ENCODE results near the gene LRG1. TPM values are rescaled to one million over a fixed set of nuclear protein-coding genes. Genes with fewer than 3 reads are reported as not detected.
A peak's percentile ranks its signal among the peaks of the same experiment; 100 is the strongest.

Gene LRG1
- total RNA-seq, 1 donor from 2014 or later, result not detected

DNA sequence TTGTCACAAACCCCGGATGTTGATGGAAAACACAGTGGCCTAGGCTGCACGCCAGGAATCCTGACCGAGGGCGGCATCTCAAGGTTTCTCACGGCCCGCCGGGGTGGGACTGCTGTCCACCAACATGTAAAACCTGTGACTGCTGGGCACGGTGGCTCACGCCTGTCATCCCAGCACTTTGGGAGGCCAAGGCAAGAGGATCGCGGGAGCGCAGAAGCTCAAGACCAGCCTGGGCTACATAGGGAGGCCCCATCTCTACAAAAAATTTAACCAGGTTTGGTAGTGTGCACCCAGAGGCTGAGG is 32.7 kb downstream of the LRG1 start:
- Histone ChIP-seq H3K4me2 (no peak overlapping the region), H3K27me3 (peaks cover 3% of the 10 kb centered on the region), H3K9ac (no peak overlapping the region), H3K36me3 (no peaks in the 10 kb centered on the region), H4K20me1 (ENCODE audit: low read depth) (peaks cover 22% of the 10 kb centered on the region), H3K4me1 (peaks cover 11% of the 10 kb centered on the region), H3K4me3 (no peak overlapping the region), H3K9me3 (ENCODE audit: low read depth) (no peaks in the 10 kb centered on the region), H3K27ac (no peak overlapping the region), H2AFZ (replicated peaks) (no peak overlapping the region), H3F3A (ENCODE audit: low read depth) (no peaks in the 10 kb centered on the region), H3K79me2 (ENCODE audit: low read depth) (no peaks in the 10 kb centered on the region)
- H3K36me3 Mint-ChIP-seq, result peaks cover 9% of the 10 kb centered on the region
- H3K4me1 Mint-ChIP-seq, result no peaks in the 10 kb centered on the region
- no peak for DNase-seq (ENCODE audit: low spot score)
- no peak overlapping the region for H3K4me3 Mint-ChIP-seq
- H3K9me3 Mint-ChIP-seq, result no peaks in the 10 kb centered on the region
- H3K27me3 Mint-ChIP-seq (ENCODE audit: insufficient read depth, low read depth), result peaks cover 15% of the 10 kb centered on the region
- H3K27ac Mint-ChIP-seq, result no peak overlapping the region
- no peak for TF ChIP-seq EZH2phosphoT487 (IDR thresholded peaks at IDR 0.05)
- TF ChIP-seq, protein P1, sequence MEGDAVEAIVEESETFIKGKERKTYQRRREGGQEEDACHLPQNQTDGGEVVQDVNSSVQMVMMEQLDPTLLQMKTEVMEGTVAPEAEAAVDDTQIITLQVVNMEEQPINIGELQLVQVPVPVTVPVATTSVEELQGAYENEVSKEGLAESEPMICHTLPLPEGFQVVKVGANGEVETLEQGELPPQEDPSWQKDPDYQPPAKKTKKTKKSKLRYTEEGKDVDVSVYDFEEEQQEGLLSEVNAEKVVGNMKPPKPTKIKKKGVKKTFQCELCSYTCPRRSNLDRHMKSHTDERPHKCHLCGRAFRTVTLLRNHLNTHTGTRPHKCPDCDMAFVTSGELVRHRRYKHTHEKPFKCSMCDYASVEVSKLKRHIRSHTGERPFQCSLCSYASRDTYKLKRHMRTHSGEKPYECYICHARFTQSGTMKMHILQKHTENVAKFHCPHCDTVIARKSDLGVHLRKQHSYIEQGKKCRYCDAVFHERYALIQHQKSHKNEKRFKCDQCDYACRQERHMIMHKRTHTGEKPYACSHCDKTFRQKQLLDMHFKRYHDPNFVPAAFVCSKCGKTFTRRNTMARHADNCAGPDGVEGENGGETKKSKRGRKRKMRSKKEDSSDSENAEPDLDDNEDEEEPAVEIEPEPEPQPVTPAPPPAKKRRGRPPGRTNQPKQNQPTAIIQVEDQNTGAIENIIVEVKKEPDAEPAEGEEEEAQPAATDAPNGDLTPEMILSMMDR (IDR thresholded peaks at IDR 0.05), result no peak
- no peak for TF ChIP-seq EZH2 (IDR thresholded peaks at IDR 0.05)

GRCh38 chr19:4506449-4507149 is 33.2 kb downstream of the LRG1 start:
- Mint-ChIP-seq H3K9me3 (no peaks in the 10 kb centered on the region), H3K27me3 (ENCODE audit: insufficient read depth, low read depth) (peaks cover 17% of the 10 kb centered on the region), H3K4me3 (peak overlapping the region; percentile 30), H3K27ac (peak overlapping the region; percentile 40), H3K36me3 (peaks cover 9% of the 10 kb centered on the region), H3K4me1 (no peaks in the 10 kb centered on the region)
- Histone ChIP-seq H4K20me1 (ENCODE audit: low read depth) (peaks cover 22% of the 10 kb centered on the region), H3K27ac (no peak overlapping the region), H3K4me3 (no peak overlapping the region), H3K36me3 (no peaks in the 10 kb centered on the region), H3K4me1 (peaks cover 11% of the 10 kb centered on the region), H3F3A (ENCODE audit: low read depth) (no peaks in the 10 kb centered on the region), H3K79me2 (ENCODE audit: low read depth) (no peaks in the 10 kb centered on the region), H3K27me3 (no peaks in the 10 kb centered on the region), H2AFZ (replicated peaks) (no peak overlapping the region), H3K9me3 (ENCODE audit: low read depth) (no peaks in the 10 kb centered on the region), H3K9ac (no peak overlapping the region), H3K4me2 (no peak overlapping the region)
- TF ChIP-seq EZH2phosphoT487 (IDR thresholded peaks at IDR 0.05) (no peak), EZH2 (IDR thresholded peaks at IDR 0.05) (no peak)
- TF ChIP-seq, protein P1 (IDR thresholded peaks at IDR 0.05), result no peak
- no peak for DNase-seq (ENCODE audit: low spot score)

GRCh38 chr19:4505570-4506448 is 34.0 kb downstream of the LRG1 start:
- H3K27me3 Mint-ChIP-seq (ENCODE audit: insufficient read depth, low read depth), result peaks cover 15% of the 10 kb centered on the region
- Histone ChIP-seq H2AFZ (replicated peaks) (no peak overlapping the region), H3K4me2 (no peak overlapping the region), H4K20me1 (ENCODE audit: low read depth) (peaks cover 22% of the 10 kb centered on the region), H3K36me3 (no peaks in the 10 kb centered on the region), H3K4me1 (peaks cover 11% of the 10 kb centered on the region), H3K9ac (no peak overlapping the region), H3K9me3 (ENCODE audit: low read depth) (no peaks in the 10 kb centered on the region), H3K79me2 (ENCODE audit: low read depth) (no peaks in the 10 kb centered on the region), H3K27ac (no peak overlapping the region), H3K27me3 (no peaks in the 10 kb centered on the region), H3K4me3 (no peak overlapping the region), H3F3A (ENCODE audit: low read depth) (no peaks in the 10 kb centered on the region)
- TF ChIP-seq EZH2phosphoT487 (IDR thresholded peaks at IDR 0.05) (no peak), EZH2 (IDR thresholded peaks at IDR 0.05) (no peak)
- TF ChIP-seq, protein P1 (IDR thresholded peaks at IDR 0.05), result no peak
- H3K27ac Mint-ChIP-seq, result peak overlapping the region; percentile 50
- H3K4me3 Mint-ChIP-seq, result peak overlapping the region; percentile 30
- no peaks in the 10 kb centered on the region for H3K9me3 Mint-ChIP-seq
- H3K4me1 Mint-ChIP-seq, result no peaks in the 10 kb centered on the region
- peaks cover 9% of the 10 kb centered on the region for H3K36me3 Mint-ChIP-seq
- no peak for DNase-seq (ENCODE audit: low spot score)
